NCI-H2081 treated with DMSO at 0.1 percent for 48 hours (cell line): ENCODE data around the gene CD34.
"Not testable (repeated sequence)": the region's sequence is repeated elsewhere in the genome, so short reads cannot be mapped to it uniquely, and the experiment has no call there.

Experiments
- DNase-seq: peaks from one replicate; lab custom pipeline; 2025; lab: John Stamatoyannopoulos, UW

CD34 gene, protein sequence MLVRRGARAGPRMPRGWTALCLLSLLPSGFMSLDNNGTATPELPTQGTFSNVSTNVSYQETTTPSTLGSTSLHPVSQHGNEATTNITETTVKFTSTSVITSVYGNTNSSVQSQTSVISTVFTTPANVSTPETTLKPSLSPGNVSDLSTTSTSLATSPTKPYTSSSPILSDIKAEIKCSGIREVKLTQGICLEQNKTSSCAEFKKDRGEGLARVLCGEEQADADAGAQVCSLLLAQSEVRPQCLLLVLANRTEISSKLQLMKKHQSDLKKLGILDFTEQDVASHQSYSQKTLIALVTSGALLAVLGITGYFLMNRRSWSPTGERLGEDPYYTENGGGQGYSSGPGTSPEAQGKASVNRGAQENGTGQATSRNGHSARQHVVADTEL

DNA sequence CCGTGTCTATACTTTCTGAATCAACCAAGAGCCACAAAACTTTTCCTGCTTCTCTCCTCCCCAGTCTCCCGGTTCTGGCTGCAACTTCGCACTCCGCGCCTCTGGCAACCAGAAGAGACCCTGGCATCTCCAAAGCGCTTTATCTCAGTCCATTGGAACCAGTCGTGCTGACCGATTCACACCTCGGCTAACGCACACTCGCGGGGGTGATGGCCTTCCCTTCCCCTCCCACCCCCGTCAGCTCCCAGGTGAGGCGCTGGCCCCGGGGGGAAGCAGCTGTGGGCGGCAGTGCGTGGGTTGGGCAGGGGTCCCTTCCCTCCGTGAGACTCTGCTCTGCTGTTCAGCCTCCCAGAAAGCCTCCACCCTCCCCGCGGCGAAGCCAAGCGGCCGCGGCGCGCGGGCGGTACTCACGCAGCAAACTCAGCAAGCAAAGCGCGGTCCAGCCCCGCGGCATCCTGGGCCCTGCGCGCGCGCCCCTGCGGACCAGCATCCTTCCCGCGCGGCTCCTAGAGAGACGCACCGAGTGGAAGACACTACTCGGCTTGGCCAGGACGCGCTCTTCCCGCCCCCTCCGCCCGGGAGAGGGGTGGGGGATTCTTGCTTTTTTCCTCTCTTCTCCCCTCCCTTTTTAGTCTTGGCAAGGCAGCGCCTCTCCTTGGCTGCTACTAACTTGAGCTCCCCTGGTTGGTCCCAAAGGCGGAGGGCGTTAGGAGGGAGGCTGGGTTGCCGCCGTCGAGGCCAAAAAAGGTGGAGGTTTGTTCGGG is at the start of gene CD34:
CD34 (minus strand) TSS at position 535 of the 764 bp plus-strand sequence; CDS start at position 490, 45 bp downstream.
- DNase-seq: no peak

DNA sequence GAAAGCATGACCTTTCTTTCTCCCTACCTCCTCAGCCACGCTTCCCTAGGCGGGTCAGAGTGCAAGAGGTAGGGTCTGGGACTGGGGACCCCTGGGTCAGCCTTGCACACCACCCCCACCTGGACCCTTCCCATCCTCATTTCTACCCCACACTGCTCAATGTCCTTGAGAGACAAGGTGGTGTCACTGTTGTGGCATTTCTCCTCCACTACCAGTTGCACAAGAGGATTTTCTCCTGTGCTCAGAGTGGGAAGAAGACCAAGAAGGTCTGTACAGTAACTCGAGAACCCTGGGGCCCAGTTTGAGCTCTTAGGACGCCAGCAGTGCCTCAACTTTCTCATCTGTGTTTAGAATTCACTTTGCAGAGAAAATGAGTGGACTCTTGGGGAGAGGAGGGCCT is 49.4 kb upstream of the CD34 start:
- DNase-seq: no peak

GRCh38 chr1:207959910-207960309 is 49.0 kb upstream of the CD34 start:
- DNase-seq: no peak

DNA sequence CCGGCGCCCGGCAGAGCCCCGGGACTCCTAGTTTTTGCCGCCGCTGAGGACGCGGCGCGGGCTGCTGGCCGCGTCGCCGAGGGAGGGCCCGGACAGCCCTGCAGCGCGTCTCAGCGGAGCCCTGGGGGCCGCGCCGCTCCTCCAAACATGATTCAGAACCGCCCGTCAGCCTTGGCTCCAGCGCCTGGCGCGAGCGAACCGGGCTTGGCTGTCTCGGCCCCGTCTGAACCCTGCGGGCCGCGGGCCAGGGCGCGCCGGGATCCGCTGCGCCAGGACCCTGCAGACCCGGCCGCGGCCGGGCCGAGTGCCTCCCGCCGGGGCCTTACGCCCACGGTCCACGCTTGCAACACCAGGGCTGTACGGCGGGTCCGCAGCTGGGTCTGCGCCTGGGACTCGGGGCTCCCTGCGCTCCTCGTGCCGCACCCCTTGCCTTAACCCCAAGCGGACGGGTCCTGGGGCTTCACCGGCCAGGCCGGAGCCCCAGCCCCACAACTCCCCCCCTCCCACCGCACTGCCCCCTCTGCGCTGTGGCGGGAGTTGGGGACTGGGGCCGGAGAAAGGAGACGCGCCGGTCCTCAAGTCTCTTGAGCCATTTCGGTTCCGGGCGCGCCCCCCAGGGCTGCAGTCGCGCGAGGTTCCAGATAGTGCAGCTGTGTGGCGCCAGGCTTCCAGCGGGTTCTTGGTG is 48.4 kb upstream of the CD34 start:
- DNase-seq: no peak

DNA sequence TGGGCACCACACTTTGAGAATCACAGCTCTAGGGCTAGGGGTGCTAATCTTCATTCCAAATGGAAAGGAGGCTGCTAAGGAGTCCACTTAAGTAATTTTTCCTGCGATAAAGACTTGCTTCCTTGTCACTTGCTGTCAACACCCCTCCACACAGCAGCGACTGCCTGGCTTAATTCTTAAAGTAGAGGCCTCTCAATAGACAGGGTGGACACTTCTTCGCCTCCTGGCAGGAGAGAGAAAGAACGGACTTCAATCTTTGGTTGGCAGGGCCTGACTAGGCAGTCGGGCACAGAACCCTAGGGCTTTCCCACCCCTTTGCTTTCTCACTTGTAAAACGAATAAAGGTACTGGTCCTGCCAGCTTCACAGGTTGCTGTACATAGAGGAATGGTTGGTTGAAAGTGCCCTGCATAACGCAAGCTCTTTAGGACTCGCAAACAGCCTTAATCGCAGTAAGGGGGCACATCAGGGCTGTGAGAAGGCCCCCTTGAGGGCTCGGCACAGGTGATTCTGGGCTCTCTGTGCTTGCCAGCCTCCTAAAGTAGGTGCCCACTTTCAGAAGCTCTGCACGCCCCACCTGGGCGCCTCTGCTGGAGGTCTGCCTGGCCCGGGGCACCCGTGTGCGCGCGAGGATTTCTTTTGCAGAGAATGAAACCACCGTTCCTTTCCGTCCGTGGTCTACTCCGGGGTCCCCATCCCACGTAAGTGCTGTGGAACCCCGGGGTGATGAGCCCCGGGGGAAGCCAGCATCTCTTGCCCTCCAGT is 47.6 kb upstream of the CD34 start:
- no peak for DNase-seq

DNA sequence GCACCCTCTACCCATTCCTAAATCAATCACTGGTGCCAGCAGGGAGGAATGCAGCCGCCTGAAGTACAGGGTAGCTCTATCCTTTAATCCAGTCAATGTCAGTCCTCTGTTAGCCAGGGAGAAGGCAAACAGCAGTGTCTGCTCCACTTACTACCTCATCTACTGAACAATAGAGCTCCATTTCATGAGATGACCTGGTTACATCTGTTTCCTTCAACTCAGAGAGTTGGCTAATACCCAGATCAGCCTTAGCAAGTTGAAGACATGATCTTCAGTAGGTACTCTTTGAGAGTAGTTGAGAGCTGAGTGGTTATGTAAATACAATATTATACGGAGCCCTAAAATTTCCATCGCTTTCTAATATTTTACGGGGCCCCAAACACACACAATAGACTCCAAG is 46.1 kb upstream of the CD34 start:
- no peak for DNase-seq

DNA sequence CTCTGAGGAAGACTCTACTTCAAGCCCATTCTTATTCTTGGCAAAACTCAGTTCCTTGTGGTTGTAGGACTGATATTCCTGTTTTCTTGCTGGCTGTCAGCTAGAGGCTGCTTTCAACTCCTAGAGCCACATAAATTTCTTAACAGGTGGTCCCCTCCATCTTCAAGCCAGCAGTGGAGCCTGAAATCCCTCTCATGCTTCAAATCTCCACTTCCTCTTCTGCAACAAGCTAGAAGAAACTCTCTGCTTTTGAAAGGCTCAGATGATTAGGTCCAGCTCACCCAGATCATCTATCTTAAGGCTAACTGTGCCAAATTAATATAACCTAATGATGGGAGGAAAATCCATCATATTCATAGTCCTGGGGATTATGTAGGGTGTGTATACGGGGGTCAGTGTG is 43.2 kb upstream of the CD34 start:
- DNase-seq: no peak

GRCh38 chr1:207952617-207953542 is 42.0 kb upstream of the CD34 start:
- no peak for DNase-seq

DNA sequence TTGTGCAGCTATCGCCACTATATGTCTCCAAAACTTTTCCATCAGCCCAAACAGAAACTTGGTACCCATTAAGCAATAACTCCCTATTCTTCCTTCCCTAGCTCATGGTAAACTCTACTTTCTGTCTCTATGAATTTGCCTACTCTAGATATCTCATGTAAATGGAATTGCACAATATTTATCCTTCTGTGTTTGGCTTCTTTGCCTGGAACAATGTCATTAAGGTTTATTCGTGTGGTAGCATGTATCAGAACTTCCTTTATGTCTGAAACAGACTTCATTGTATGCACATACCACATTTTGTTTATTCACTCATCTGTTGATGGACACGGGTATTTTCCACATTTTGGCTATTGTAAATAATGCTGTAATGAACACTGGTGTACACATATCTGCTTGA is 40.7 kb upstream of the CD34 start:
- DNase-seq: no peak

- no peak for DNase-seq
These were observed 39.8 kb upstream of the CD34 start for GRCh38 chr1:207950750-207951149.

DNA sequence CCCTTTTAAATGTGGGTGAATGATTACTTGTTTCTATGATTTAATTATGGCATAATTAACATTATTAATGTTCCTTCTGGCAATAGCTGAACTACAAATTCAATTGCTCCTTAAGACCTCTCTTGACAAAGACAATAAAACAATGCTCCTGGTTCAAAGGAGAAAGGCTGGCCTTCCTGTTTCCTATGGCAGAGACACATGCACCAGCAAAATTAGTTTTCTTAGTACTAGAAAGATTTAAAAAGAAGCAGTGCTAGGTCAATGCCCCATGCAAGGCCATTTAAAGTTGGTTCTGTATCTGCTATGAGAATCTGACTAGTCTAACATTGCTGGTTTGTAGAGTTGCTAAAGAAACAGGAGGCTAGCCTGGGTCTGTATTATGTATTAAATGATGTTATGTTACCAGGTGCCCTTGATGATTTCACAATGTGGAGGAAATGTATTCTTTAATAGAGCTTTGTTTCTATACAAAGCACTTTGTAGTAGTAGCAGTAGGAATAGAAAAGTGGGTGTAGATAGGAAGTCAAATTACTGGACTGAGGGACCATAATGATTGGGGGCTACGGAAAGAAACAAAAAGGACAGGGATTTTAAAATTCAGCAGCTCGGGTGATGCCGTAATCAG is 38.8 kb upstream of the CD34 start:
- no peak for DNase-seq

DNA sequence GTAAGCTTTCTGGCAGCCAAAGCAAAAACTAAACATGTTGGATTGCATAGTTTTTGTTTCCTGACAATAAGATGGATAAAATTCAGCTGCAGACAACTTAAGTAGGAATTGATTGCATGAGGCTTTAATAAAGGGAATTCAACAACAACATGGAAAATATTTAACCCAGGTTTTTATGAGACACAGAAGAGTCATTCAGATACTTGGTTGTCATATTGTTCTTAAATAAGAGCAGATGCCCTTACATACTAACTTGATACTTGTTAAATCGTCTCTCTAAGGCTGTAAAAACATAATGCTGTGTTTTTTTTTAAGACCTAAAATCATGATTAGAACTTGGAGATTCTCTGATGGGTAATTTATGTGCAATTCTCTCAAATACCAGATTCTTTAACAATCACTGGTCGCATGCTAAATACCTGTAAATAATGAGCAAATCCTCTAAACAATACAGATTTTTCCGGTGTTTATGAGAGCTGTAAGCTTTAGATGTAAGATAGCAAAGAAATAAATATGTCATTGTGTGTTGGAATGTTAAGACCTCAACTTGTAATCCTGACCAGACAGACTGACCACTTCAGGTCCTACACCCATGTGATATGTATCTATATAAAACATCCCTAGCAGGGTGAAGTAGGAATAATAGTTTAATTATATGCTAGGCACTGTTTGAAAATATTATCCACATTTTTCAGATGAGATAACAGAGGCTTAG is 37.8 kb upstream of the CD34 start:
- no peak for DNase-seq

DNA sequence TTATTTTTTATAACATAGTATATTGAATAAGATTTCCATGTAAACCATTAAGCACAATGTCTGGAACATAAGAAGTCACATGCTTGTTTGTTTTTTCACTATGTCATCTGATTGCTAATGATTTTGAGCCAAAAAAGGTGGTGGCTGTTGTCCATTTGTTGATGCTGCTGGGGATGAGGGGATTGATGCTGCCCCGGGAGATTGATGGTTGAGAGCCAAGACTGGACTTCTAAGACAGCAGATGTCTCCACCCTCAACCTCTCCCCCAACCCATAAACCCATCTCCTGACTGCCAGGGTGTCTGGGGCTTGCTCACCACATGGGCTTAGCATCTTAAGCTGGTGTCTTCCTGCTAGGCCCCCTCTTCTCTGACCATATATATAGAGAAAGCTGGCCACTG is 35.8 kb upstream of the CD34 start:
- no peak for DNase-seq

GRCh38 chr1:207944571-207944970 is 33.6 kb upstream of the CD34 start:
- DNase-seq: no peak

GRCh38 chr1:207942337-207942741 is 31.4 kb upstream of the CD34 start:
- DNase-seq: not testable (repeated sequence)

DNA sequence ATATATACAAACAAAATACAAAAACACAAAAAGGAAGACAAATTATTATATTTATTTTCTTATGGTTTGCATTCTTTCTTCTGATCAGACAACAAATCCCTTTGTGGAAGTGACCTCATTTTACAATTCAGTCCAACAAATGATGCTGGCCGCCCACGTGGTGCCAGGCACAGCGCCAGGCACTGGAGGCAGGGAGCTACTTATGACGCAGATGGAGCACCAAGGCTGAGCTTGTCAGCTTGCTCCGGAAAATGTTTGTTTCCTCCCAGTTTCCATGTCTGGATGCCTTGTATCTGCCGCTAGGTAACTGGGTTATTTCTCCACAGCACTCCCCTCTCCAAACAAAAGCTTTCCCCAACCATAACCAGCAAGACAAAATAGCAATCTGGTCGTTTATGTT is 30.7 kb upstream of the CD34 start:
- no peak for DNase-seq

DNA sequence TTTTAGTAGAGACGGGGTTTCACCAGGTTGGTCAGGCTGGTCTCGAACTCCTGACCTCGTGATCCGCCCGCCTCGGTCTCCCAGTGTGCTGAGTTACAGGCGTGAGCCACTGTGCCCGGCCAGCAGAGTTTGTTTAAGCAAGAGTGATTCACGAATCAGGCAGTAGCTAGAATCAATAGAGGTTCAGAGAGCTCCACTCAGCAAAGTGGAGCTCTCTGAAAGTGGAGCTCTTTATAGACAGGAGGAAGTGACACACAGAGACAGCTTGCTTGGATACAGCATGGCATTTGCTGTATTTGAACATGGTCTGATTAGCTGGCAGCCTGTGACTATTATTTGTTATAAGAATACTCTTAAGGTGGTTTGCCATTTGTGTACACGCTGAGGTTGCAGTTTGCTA is 27.1 kb upstream of the CD34 start:
- no peak for DNase-seq

DNA sequence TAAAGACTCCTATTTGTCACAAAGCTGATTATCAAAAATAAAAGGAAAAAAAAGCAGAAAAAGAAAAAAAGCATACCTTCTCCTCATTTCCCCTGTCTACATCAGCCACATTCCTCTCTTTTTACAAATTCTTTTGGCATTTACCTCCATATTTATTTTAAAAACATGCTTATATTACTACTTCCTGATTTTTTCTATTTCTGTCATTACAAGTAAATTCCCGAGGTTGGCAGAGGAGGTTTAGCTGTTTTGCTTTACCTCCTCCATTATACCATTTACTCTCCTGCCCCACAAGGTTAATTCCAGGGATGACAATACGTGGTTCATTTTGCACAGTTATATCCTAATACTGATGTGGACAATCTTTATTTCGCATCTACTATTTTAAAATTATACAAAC is 26.3 kb upstream of the CD34 start:
- DNase-seq: no peak

- DNase-seq: no peak
These were observed 24.2 kb upstream of the CD34 start for GRCh38 chr1:207935166-207935583.
